Measurements from ENCODE around the gene FLNB. TPM values are rescaled to one million over a fixed set of nuclear protein-coding genes. Genes with fewer than 3 reads are reported as not detected.

FLNB gene
- total RNA-seq, 1 experiment from 2014 or later: 14.2 TPM

DNA sequence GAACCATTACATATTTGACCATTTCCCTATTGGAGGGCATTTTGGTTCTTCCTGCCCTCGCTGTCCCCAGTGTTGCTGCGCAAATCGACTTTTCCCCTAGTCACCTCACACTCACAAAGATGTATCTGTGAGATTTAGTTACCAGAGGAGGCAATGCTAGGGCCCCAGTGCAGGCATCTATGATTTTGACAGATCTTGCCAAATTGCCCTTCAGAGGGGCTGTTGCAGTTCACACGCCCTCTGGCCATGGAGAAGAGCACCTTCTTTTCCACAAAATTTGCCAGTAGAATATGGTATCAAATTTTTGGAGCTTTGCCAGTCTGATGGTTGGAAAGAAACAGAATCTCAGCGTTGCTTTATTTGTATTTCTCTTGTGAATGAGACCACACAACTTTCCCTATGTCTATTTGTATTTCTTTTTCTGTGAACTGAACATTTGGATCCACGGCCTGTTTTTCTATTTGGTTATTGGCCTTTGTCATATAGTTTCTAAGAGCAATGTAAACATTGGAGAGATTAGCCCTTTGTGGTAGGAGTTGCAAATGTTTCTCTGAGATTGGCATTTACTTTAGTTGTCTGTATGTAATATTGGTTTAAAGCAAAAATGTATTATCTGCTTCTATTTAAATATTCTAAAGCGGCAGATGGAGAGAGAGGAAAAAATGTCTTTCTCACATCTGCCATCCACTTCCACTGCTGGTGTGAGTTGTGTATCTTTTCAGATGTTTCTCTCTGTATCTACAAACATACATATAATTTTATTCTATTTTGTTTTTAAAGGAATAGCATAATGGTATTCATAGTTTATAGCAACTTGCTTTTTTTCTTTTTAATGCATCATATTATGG, 136.5 kb downstream of the FLNB start:
- Histone ChIP-seq H2AFZ (ENCODE audit: low read length) (no peak overlapping the region), H3K4me1 (ENCODE audit: low read length) (no peaks in the 10 kb centered on the region), H4K20me1 (ENCODE audit: insufficient read depth, low read depth, low read length) (no peaks in the 10 kb centered on the region), H3K36me3 (ENCODE audit: insufficient read depth, low read length) (no peaks in the 10 kb centered on the region), H3K27me3 (ENCODE audit: low read length) (no peaks in the 10 kb centered on the region), H3K4me3 (ENCODE audit: low read length) (no peak overlapping the region), H3K79me2 (ENCODE audit: low read length) (no peaks in the 10 kb centered on the region), H3K27ac (ENCODE audit: low read length) (no peak overlapping the region), H3K9ac (ENCODE audit: low read length) (no peak overlapping the region), H3K4me2 (ENCODE audit: low read depth, low read length, poor library complexity, severe bottlenecking) (no peak overlapping the region), H3K9me2 (replicated peaks; ENCODE audit: insufficient read depth, low read length) (no peaks in the 10 kb centered on the region), H3K9me3 (ENCODE audit: low read length) (no peaks in the 10 kb centered on the region)
- no peak for DNase-seq

DNA sequence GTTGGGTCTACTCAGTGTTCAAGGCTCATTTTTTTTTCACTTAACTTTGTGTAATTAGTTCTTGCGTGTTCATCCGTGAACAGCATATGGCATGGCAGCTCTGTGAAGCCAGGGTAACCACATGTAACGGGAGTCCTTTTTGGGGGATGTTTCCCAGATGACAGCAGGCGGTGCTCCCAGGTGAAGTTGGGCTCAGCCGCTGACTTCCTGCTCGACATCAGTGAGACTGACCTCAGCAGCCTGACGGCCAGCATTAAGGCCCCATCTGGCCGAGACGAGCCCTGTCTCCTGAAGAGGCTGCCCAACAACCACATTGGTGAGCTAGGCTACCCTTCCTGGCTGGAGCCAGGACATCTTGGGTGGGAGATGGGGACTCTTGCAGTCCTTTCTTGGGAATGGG, 139.8 kb downstream of the FLNB start:
- no peaks in the 10 kb centered on the region for H3K36me3 ChIP-seq (ENCODE audit: insufficient read depth, low read length)
- no peak overlapping the region for H2AFZ ChIP-seq (ENCODE audit: low read length)
- no peaks in the 10 kb centered on the region for H3K9me3 ChIP-seq (ENCODE audit: low read length)
- H3K4me3 ChIP-seq (ENCODE audit: low read length): no peak overlapping the region
- no peak overlapping the region for H3K9ac ChIP-seq (ENCODE audit: low read length)
- H3K79me2 ChIP-seq (ENCODE audit: low read length): no peaks in the 10 kb centered on the region
- DNase-seq: no peak
- H3K4me1 ChIP-seq (ENCODE audit: low read length): no peaks in the 10 kb centered on the region
- no peaks in the 10 kb centered on the region for H3K9me2 ChIP-seq (replicated peaks; ENCODE audit: insufficient read depth, low read length)
- no peak overlapping the region for H3K27ac ChIP-seq (ENCODE audit: low read length)
- H4K20me1 ChIP-seq (ENCODE audit: insufficient read depth, low read depth, low read length): no peaks in the 10 kb centered on the region
- H3K27me3 ChIP-seq (ENCODE audit: low read length): no peaks in the 10 kb centered on the region
- H3K4me2 ChIP-seq (ENCODE audit: low read depth, low read length, poor library complexity, severe bottlenecking): no peak overlapping the region

DNA sequence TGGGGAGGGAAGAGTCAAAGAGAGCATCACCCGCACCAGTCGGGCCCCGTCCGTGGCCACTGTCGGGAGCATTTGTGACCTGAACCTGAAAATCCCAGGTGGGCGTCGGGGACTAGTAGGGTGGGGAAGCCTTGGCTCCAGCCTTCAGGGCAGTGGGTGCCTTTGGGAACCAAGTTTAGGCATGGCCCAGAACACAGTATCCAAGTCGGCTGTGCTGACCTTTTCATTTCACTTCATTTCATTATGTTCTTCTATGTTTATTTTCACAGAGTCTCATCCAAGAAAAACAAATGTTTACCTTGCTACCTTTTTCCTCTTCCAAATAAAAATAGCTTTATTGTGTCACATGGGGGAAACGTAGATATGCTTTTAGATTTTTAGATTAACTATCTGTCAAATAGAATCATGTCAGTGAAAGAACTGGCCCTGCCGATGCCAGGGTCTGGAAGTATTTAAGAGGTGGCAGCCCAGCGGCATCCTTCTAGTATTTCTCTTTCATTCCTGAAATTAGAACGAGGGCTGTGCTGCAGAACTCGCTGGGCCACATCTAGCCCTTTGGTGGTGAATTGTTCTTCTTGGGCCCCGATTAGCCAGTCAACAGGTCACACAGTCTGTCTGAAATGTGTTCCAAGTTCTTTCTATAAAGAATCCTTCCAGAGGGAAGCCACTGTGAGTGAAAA, 142.0 kb downstream of the FLNB start:
- no peak overlapping the region for H3K4me3 ChIP-seq (ENCODE audit: low read length)
- no peaks in the 10 kb centered on the region for H3K9me2 ChIP-seq (replicated peaks; ENCODE audit: insufficient read depth, low read length)
- no peaks in the 10 kb centered on the region for H4K20me1 ChIP-seq (ENCODE audit: insufficient read depth, low read depth, low read length)
- no peak for DNase-seq
- H3K9ac ChIP-seq (ENCODE audit: low read length): no peak overlapping the region
- no peak overlapping the region for H2AFZ ChIP-seq (ENCODE audit: low read length)
- no peak overlapping the region for H3K4me2 ChIP-seq (ENCODE audit: low read depth, low read length, poor library complexity, severe bottlenecking)
- H3K27ac ChIP-seq (ENCODE audit: low read length): no peak overlapping the region
- H3K9me3 ChIP-seq (ENCODE audit: low read length): no peaks in the 10 kb centered on the region
- no peaks in the 10 kb centered on the region for H3K27me3 ChIP-seq (ENCODE audit: low read length)
- H3K79me2 ChIP-seq (ENCODE audit: low read length): no peaks in the 10 kb centered on the region
- no peaks in the 10 kb centered on the region for H3K36me3 ChIP-seq (ENCODE audit: insufficient read depth, low read length)
- H3K4me1 ChIP-seq (ENCODE audit: low read length): no peaks in the 10 kb centered on the region

DNA sequence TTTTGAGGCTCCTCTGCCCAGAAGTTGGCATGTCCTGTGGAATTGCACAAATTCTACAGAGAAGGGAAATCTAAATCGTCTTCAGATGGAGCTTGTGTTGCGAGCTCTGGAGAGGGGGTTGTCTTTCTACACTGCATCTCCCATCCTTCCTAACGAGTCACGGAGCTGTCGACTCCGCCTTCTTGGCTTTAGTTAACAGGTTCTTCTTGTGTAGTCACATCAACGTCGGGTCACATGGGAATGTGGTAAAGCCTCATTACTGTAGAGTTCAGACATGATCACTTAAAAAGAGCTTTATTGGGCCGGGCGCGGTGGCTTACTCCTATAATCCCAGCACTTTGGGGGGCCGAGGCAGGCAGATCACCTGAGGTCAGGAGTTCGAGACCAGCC, 142.6 kb downstream of the FLNB start:
- Histone ChIP-seq H3K36me3 (ENCODE audit: insufficient read depth, low read length) (no peaks in the 10 kb centered on the region), H3K9ac (ENCODE audit: low read length) (no peak overlapping the region), H3K4me3 (ENCODE audit: low read length) (no peak overlapping the region), H3K9me3 (ENCODE audit: low read length) (no peaks in the 10 kb centered on the region), H2AFZ (ENCODE audit: low read length) (no peak overlapping the region), H3K79me2 (ENCODE audit: low read length) (no peaks in the 10 kb centered on the region), H4K20me1 (ENCODE audit: insufficient read depth, low read depth, low read length) (no peaks in the 10 kb centered on the region), H3K9me2 (replicated peaks; ENCODE audit: insufficient read depth, low read length) (no peaks in the 10 kb centered on the region), H3K27me3 (ENCODE audit: low read length) (no peaks in the 10 kb centered on the region), H3K27ac (ENCODE audit: low read length) (no peak overlapping the region), H3K4me1 (ENCODE audit: low read length) (no peaks in the 10 kb centered on the region), H3K4me2 (ENCODE audit: low read depth, low read length, poor library complexity, severe bottlenecking) (no peak overlapping the region)
- no peak for DNase-seq

DNA sequence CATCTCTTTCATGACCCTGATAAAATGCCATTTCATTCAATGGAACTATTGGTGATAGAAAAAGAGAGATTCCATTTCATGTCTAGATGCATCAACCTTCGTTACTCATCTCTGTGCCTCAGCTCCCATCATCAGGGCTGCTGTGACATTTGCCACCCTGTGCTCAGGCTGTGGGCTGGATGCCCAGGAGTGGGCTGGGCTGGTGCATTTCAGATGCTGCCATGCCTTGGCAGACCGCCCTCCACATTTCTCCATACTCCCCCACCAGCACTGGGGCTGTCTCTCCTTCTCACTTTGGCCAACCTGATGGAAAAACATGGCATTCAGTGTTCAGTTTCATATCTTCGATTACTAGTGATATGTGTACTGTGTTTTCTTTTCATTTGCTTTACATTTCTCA, 143.4 kb downstream of the FLNB start:
- Histone ChIP-seq H3K79me2 (ENCODE audit: low read length) (no peaks in the 10 kb centered on the region), H3K9me3 (ENCODE audit: low read length) (no peaks in the 10 kb centered on the region), H3K4me1 (ENCODE audit: low read length) (no peaks in the 10 kb centered on the region), H3K4me3 (ENCODE audit: low read length) (no peak overlapping the region), H3K36me3 (ENCODE audit: insufficient read depth, low read length) (no peaks in the 10 kb centered on the region), H3K27me3 (ENCODE audit: low read length) (no peaks in the 10 kb centered on the region), H2AFZ (ENCODE audit: low read length) (no peak overlapping the region), H3K4me2 (ENCODE audit: low read depth, low read length, poor library complexity, severe bottlenecking) (no peak overlapping the region), H4K20me1 (ENCODE audit: insufficient read depth, low read depth, low read length) (no peaks in the 10 kb centered on the region), H3K9me2 (replicated peaks; ENCODE audit: insufficient read depth, low read length) (no peaks in the 10 kb centered on the region), H3K9ac (ENCODE audit: low read length) (no peak overlapping the region), H3K27ac (ENCODE audit: low read length) (no peak overlapping the region)
- DNase-seq: no peak

DNA sequence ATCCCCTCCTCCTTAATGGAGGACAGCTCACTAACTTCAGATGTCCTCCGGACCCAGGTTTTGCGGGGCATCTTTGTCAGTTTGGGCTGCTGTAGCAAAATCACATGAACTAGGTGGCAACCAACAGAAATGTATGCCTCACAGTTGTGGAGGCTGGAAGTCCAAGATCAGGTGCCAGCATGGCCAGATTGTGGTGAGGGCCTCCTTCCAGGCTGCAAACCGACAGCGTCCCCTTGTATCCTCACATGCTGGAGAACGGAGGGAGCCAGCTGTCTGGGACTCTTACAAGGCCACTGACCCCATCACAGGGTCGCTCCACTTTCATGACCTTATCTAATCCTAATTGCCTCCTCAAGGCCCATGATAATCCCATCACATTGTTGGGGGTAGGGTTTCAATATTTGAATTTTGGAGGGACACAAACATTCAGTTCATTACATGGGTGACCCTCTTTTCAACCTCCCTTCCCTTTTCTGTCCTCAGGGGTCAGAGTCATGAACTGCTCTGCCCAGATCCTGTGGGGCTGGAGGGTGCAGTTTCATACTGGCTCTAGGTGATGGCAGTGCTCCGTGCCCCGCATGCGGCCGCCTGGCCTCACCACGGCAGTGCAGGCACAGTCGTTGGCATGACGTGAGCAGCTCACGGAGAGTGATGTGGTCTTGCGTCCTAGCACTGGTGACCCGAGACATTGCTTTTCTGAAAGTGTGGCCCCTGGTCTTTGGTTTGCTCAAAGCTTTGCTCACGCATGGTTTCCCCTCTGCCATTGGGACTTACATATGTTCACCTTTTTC, 144.2 kb downstream of the FLNB start:
- Histone ChIP-seq H3K4me1 (ENCODE audit: low read length) (no peaks in the 10 kb centered on the region), H3K4me2 (ENCODE audit: low read depth, low read length, poor library complexity, severe bottlenecking) (no peak overlapping the region), H3K79me2 (ENCODE audit: low read length) (no peaks in the 10 kb centered on the region), H3K9me2 (replicated peaks; ENCODE audit: insufficient read depth, low read length) (no peaks in the 10 kb centered on the region), H3K9ac (ENCODE audit: low read length) (no peak overlapping the region), H3K27me3 (ENCODE audit: low read length) (no peaks in the 10 kb centered on the region), H4K20me1 (ENCODE audit: insufficient read depth, low read depth, low read length) (no peaks in the 10 kb centered on the region), H2AFZ (ENCODE audit: low read length) (no peak overlapping the region), H3K27ac (ENCODE audit: low read length) (no peak overlapping the region), H3K9me3 (ENCODE audit: low read length) (no peaks in the 10 kb centered on the region), H3K4me3 (ENCODE audit: low read length) (no peak overlapping the region), H3K36me3 (ENCODE audit: insufficient read depth, low read length) (no peaks in the 10 kb centered on the region)
- no peak for DNase-seq

DNA sequence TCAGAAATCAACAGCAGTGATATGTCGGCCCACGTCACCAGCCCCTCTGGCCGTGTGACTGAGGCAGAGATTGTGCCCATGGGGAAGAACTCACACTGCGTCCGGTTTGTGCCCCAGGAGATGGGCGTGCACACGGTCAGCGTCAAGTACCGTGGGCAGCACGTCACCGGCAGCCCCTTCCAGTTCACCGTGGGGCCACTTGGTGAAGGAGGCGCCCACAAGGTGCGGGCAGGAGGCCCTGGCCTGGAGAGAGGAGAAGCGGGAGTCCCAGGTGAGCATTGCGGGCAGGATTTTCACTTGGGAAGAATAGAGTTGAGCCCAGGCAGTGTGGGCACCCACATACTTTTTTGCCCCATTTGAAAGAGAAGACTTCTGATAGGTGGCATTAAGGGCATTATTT, 145.1 kb downstream of the FLNB start:
- Histone ChIP-seq H3K9me3 (ENCODE audit: low read length) (no peaks in the 10 kb centered on the region), H3K4me1 (ENCODE audit: low read length) (no peaks in the 10 kb centered on the region), H3K4me3 (ENCODE audit: low read length) (no peak overlapping the region), H2AFZ (ENCODE audit: low read length) (no peak overlapping the region), H4K20me1 (ENCODE audit: insufficient read depth, low read depth, low read length) (no peaks in the 10 kb centered on the region), H3K27ac (ENCODE audit: low read length) (no peak overlapping the region), H3K79me2 (ENCODE audit: low read length) (no peaks in the 10 kb centered on the region), H3K9me2 (replicated peaks; ENCODE audit: insufficient read depth, low read length) (no peaks in the 10 kb centered on the region), H3K4me2 (ENCODE audit: low read depth, low read length, poor library complexity, severe bottlenecking) (no peak overlapping the region), H3K9ac (ENCODE audit: low read length) (no peak overlapping the region), H3K36me3 (ENCODE audit: insufficient read depth, low read length) (no peaks in the 10 kb centered on the region), H3K27me3 (ENCODE audit: low read length) (no peaks in the 10 kb centered on the region)
- DNase-seq: no peak

Data from Karpas-422 (cell line).